Suprapubic skin (tissue), 4 donors: ENCODE data around the gene CASK. TPM values are rescaled to one million over a fixed set of nuclear protein-coding genes. Genes with fewer than 3 reads are reported as not detected.

Experiments
- DNase-seq, 2 donors: peaks; one replicate each; pipeline ENCODE4 v3.0.0-alpha.2; 2019; ENCODE audit warnings: low spot score in 2 of 2
- H3K27ac ChIP-seq: fragments of 200-600 bp; sonication (generic); one replicate; pipeline ENCODE4 v1.5.1; 2019
- H3K27me3 ChIP-seq: fragments of 200-600 bp; sonication (generic); one replicate; pipeline ENCODE4 v1.5.1; 2019
- H3K36me3 ChIP-seq: fragments of 200-600 bp; sonication (generic); one replicate; pipeline ENCODE4 v1.5.1; 2019
- H3K4me1 ChIP-seq: fragments of 200-600 bp; sonication (generic); one replicate; pipeline ENCODE4 v1.5.1; 2019
- H3K4me3 ChIP-seq: fragments of 200-600 bp; sonication (generic); one replicate; pipeline ENCODE4 v1.5.1; 2019; ENCODE audit warnings: mild to moderate bottlenecking
- H3K9me3 ChIP-seq: fragments of 200-600 bp; sonication (generic); one replicate; pipeline ENCODE4 v1.5.1; 2019
- EP300 ChIP-seq: sonication (generic); formaldehyde crosslinking; IDR thresholded peaks from one replicate; pipeline ENCODE4 v1.6.1; 2017; ENCODE audit warnings: antibody characterized with exemption
- POLR2A ChIP-seq, 2 donors: fragments of 450-650 bp; IDR thresholded peaks; one replicate each; pipeline ENCODE4 v1.6.1; 2017; ENCODE audit warnings: antibody characterized with exemption in 2 of 2, mild to moderate bottlenecking in 2 of 2, moderate library complexity in 2 of 2
- POLR2AphosphoS5 ChIP-seq, 3 donors: sonication (generic); formaldehyde crosslinking; IDR thresholded peaks; one replicate each; pipeline ENCODE4 v1.6.1; 2017; ENCODE audit warnings: antibody characterized with exemption in 3 of 3
- WGBS: methylation state at CpG from one replicate; pipeline ENCODE4 v1.1.5; 2018; 5-methylcytosine and 5-hydroxymethylcytosine counted together
- total RNA-seq, 4 donors: library from RNA; depleted of rRNA; stranded (reverse); fragments of >200 nt; gene quantifications; one replicate each; pipeline ENCODE4 v1.1.0, GENCODE V29; 2016
- TF ChIP-seq, protein P1 (sequence below), 2 donors: fragments of 200-600 bp in 1 of 2; fragments of 450-650 bp in 1 of 2; sonication (generic) in 1 of 2; IDR thresholded peaks; one replicate each; pipeline ENCODE4 v1.5.1; 2016 to 2019; ENCODE audit warnings: antibody characterized with exemption in 2 of 2, mild to moderate bottlenecking in 1 of 2, moderate library complexity in 1 of 2

CASK gene
- total RNA-seq, 4 donors from 2014 or later: 19.4 to 28.6 (median 25.3) TPM

GRCh38 chrX:41594634-41595033, 328.7 kb downstream of the CASK start:
- H3K9me3 ChIP-seq: no peaks in the 10 kb centered on the region
- H3K27me3 ChIP-seq: no peaks in the 10 kb centered on the region
- TF ChIP-seq EP300 (no peak), POLR2A (IDR thresholded peaks at IDR 0.05) (no peak), POLR2AphosphoS5 (IDR thresholded peaks at IDR 0.05) (no peak)
- TF ChIP-seq, protein P1, sequence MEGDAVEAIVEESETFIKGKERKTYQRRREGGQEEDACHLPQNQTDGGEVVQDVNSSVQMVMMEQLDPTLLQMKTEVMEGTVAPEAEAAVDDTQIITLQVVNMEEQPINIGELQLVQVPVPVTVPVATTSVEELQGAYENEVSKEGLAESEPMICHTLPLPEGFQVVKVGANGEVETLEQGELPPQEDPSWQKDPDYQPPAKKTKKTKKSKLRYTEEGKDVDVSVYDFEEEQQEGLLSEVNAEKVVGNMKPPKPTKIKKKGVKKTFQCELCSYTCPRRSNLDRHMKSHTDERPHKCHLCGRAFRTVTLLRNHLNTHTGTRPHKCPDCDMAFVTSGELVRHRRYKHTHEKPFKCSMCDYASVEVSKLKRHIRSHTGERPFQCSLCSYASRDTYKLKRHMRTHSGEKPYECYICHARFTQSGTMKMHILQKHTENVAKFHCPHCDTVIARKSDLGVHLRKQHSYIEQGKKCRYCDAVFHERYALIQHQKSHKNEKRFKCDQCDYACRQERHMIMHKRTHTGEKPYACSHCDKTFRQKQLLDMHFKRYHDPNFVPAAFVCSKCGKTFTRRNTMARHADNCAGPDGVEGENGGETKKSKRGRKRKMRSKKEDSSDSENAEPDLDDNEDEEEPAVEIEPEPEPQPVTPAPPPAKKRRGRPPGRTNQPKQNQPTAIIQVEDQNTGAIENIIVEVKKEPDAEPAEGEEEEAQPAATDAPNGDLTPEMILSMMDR (IDR thresholded peaks at IDR 0.05): no peak
- DNase-seq: no peak
- WGBS: 73% methylated on average over 7 of the region's 7 CpGs
- no peak overlapping the region for H3K27ac ChIP-seq
- H3K4me3 ChIP-seq: no peak overlapping the region
- no peaks in the 10 kb centered on the region for H3K36me3 ChIP-seq
- H3K4me1 ChIP-seq: no peaks in the 10 kb centered on the region

GRCh38 chrX:41591906-41592305, 331.4 kb downstream of the CASK start:
- TF ChIP-seq, protein P1 (IDR thresholded peaks at IDR 0.05): no peak
- TF ChIP-seq POLR2A (IDR thresholded peaks at IDR 0.05): no peak
- TF ChIP-seq POLR2AphosphoS5 (IDR thresholded peaks at IDR 0.05): no peak
- no peak for TF ChIP-seq EP300
- H3K4me1 ChIP-seq: no peaks in the 10 kb centered on the region
- H3K9me3 ChIP-seq: no peaks in the 10 kb centered on the region
- WGBS: 80% methylated on average over 4 of the region's 4 CpGs
- no peaks in the 10 kb centered on the region for H3K36me3 ChIP-seq
- no peaks in the 10 kb centered on the region for H3K27me3 ChIP-seq
- H3K27ac ChIP-seq: no peak overlapping the region
- no peak overlapping the region for H3K4me3 ChIP-seq
- DNase-seq: no peak

GRCh38 chrX:41590641-41591040, 332.7 kb downstream of the CASK start:
- no peak for TF ChIP-seq POLR2AphosphoS5 (IDR thresholded peaks at IDR 0.05)
- no peak for TF ChIP-seq POLR2A (IDR thresholded peaks at IDR 0.05)
- no peak for TF ChIP-seq EP300
- TF ChIP-seq, protein P1 (IDR thresholded peaks at IDR 0.05): no peak
- no peaks in the 10 kb centered on the region for H3K9me3 ChIP-seq
- no peaks in the 10 kb centered on the region for H3K36me3 ChIP-seq
- no peak overlapping the region for H3K27ac ChIP-seq
- no peak for DNase-seq
- WGBS: 84% methylated on average over 3 of the region's 3 CpGs
- H3K27me3 ChIP-seq: no peaks in the 10 kb centered on the region
- no peaks in the 10 kb centered on the region for H3K4me1 ChIP-seq
- no peak overlapping the region for H3K4me3 ChIP-seq

DNA sequence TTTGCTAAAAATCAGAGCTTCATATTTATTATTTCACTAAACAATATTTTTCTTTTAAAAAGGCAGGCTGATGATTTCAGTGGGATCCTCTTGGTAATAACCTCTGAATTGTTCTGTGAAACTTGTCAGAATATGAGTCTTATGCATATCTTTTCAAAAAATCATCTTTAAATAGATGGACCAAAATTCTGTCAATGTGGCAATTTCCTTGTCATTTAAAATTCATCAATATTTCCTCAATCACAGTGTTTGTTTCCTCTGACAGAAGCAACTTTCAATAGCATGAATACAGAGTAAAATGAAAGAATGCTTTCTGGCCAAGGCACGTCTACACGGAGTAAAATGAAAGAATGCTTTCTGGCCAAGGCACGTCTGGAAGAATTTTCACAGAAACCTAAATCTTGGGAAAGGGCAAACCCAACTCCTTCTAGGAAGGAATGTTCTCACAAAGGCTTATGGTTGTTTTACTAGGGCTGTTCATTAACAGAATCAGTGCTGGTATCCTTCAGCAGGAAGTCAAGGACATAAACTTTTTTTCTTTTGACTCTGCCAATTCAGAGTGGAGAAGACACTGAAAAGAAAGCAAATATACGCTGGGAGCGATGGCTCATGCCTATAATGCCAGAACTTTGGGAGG, 333.6 kb downstream of the CASK start:
- no peak for DNase-seq
- Histone ChIP-seq H3K27ac (no peak overlapping the region), H3K9me3 (no peaks in the 10 kb centered on the region), H3K27me3 (no peaks in the 10 kb centered on the region), H3K36me3 (no peaks in the 10 kb centered on the region), H3K4me1 (no peaks in the 10 kb centered on the region), H3K4me3 (no peak overlapping the region)
- 41% methylated on average over 5 of the region's 5 CpGs for WGBS
- TF ChIP-seq, protein P1 (IDR thresholded peaks at IDR 0.05): no peak
- TF ChIP-seq POLR2AphosphoS5 (IDR thresholded peaks at IDR 0.05) (no peak), EP300 (no peak), POLR2A (IDR thresholded peaks at IDR 0.05) (no peak)

DNA sequence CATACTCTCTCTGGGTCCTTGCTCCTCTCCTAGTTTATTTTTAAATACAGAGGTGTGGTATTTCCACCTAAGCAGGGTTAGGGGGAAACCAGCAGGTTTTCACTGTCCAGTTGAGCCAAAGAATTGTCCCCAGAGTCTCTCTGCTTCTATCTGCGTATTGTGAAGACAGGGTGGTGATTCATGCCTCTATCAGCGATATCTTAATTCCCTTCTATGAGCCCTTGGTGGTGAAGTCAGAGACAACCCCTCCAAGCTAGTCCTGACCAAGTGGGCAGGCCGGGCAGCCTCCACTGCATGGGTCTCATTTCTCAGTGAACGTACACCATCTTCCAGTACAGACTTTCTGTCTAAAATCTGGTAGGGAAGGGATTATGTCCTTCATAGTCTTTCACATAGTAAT, 335.1 kb downstream of the CASK start:
- Histone ChIP-seq H3K4me3 (no peak overlapping the region), H3K27me3 (no peaks in the 10 kb centered on the region), H3K9me3 (no peaks in the 10 kb centered on the region), H3K36me3 (no peaks in the 10 kb centered on the region), H3K4me1 (no peaks in the 10 kb centered on the region), H3K27ac (no peak overlapping the region)
- 81% methylated on average over 4 of the region's 4 CpGs for WGBS
- DNase-seq: no peak
- TF ChIP-seq EP300 (no peak), POLR2AphosphoS5 (IDR thresholded peaks at IDR 0.05) (no peak), POLR2A (IDR thresholded peaks at IDR 0.05) (no peak)
- TF ChIP-seq, protein P1 (IDR thresholded peaks at IDR 0.05): no peak
